SK-N-SH treated with all-trans-retinoic acid at 6 μM for 48 hours (cell line): ENCODE data around the gene MS4A2.

Experiments
- BACH2 ChIP-seq: fragments of 250-450 bp; sonication (Bioruptor Pico); IDR thresholded peaks from 2 replicates; pipeline ENCODE4 v1.9.0; 2021; ENCODE audit warnings: mild to moderate bottlenecking, borderline replicate concordance
- CSDC2 ChIP-seq: fragments of 250-450 bp; sonication (Bioruptor Pico); IDR thresholded peaks from 2 replicates; pipeline ENCODE4 v1.5.0; 2020; ENCODE audit warnings: mild to moderate bottlenecking, moderate library complexity
- ESRRG ChIP-seq: fragments of 250-450 bp; sonication (Bioruptor Pico); IDR thresholded peaks from 2 replicates; pipeline ENCODE4 v1.6.1; 2021; ENCODE audit warnings: mild to moderate bottlenecking
- ISL1 ChIP-seq: fragments of 250-450 bp; sonication (Bioruptor Pico); IDR thresholded peaks from 2 replicates; pipeline ENCODE4 v2.1.2; 2022; ENCODE audit warnings: mild to moderate bottlenecking, moderate library complexity
- PATZ1 ChIP-seq: fragments of 250-450 bp; sonication (Bioruptor Pico); IDR thresholded peaks from 2 replicates; pipeline ENCODE4 v1.8.0; 2020; ENCODE audit warnings: mild to moderate bottlenecking, moderate library complexity, borderline replicate concordance
- RARB ChIP-seq: fragments of 250-450 bp; sonication (Bioruptor Pico); IDR thresholded peaks from 2 replicates; pipeline ENCODE4 v1.8.0; 2021; ENCODE audit warnings: mild to moderate bottlenecking, moderate library complexity
- ZC3H10 ChIP-seq: fragments of 250-450 bp; sonication (Bioruptor Pico); IDR thresholded peaks from 2 replicates; pipeline ENCODE4 v1.5.1; 2021; ENCODE audit warnings: mild to moderate bottlenecking, moderate library complexity
- ZFP3 ChIP-seq: fragments of 250-450 bp; sonication (Bioruptor Pico); IDR thresholded peaks from 2 replicates; pipeline ENCODE4 v1.5.0; 2020; ENCODE audit warnings: mild to moderate bottlenecking, moderate library complexity
- ZFP30 ChIP-seq: fragments of 450-650 bp; formaldehyde crosslinking; IDR thresholded peaks from 2 replicates; pipeline ENCODE4 v1.5.0; 2022; ENCODE audit warnings: mild to moderate bottlenecking, moderate library complexity
- ZNF70 ChIP-seq: fragments of 450-650 bp; formaldehyde crosslinking; IDR thresholded peaks from 2 replicates; pipeline ENCODE4 v1.5.0; 2020; ENCODE audit warnings: mild to moderate bottlenecking, moderate library complexity
- ZNF8 ChIP-seq: fragments of 450-650 bp; formaldehyde crosslinking; IDR thresholded peaks from 2 replicates; pipeline ENCODE4 v1.5.0; 2020; ENCODE audit warnings: mild to moderate bottlenecking, moderate library complexity
- TF ChIP-seq, protein P1 (sequence below): fragments of 250-450 bp; sonication (Bioruptor Pico); IDR thresholded peaks from 2 replicates; pipeline ENCODE4 v1.5.1; 2020; ENCODE audit warnings: low read depth, mild to moderate bottlenecking, moderate library complexity

DNA sequence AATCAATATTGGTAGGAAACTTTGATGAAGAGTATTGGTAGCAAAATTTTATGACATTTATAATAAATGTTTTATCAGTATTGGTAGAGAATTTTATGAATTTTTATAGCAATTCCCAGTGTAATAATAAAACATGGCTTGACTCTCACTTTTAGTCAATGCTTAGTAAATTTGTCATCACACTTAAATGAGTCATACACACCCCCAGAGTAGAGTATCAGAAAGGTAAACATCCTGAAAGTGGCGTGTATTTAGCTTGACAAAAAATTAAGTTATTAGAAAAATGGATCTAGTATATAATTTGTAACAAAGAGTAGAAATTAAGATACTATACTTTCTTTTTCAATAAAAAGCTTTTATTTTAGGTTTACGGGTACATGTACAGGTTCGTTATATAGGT lies 29.4 kb upstream of the MS4A2 start:
- no peak for TF ChIP-seq ISL1 (CRISPR knock-in tag)
- no peak for TF ChIP-seq CSDC2 (CRISPR knock-in tag)
- no peak for TF ChIP-seq RARB (CRISPR knock-in tag)
- no peak for TF ChIP-seq ZC3H10 (CRISPR knock-in tag)
- no peak for TF ChIP-seq ZFP30 (CRISPR knock-in tag)
- no peak for TF ChIP-seq ZNF70 (CRISPR knock-in tag)
- TF ChIP-seq ZNF8 (CRISPR knock-in tag): no peak
- TF ChIP-seq ZFP3 (CRISPR knock-in tag): no peak
- no peak for TF ChIP-seq PATZ1 (CRISPR knock-in tag)
- no peak for TF ChIP-seq ESRRG (CRISPR knock-in tag)
- TF ChIP-seq, protein P1, sequence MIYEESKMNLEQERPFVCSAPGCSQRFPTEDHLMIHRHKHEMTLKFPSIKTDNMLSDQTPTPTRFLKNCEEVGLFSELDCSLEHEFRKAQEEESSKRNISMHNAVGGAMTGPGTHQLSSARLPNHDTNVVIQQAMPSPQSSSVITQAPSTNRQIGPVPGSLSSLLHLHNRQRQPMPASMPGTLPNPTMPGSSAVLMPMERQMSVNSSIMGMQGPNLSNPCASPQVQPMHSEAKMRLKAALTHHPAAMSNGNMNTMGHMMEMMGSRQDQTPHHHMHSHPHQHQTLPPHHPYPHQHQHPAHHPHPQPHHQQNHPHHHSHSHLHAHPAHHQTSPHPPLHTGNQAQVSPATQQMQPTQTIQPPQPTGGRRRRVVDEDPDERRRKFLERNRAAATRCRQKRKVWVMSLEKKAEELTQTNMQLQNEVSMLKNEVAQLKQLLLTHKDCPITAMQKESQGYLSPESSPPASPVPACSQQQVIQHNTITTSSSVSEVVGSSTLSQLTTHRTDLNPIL (CRISPR knock-in tag): no peak
- TF ChIP-seq BACH2 (CRISPR knock-in tag): no peak
